Naive thymus-derived CD8-positive, alpha-beta T cell (primary cell): ENCODE data around the gene LCN15. TPM values are rescaled to one million over a fixed set of nuclear protein-coding genes. Genes with fewer than 3 reads are reported as not detected.

Experiments
- ATAC-seq, 2 donors: fragments of 150-1000 bp; cut with Tn5 transposase in 1 of 2; sonication (Bioruptor Pico), chemical (Tn5 transposase) in 1 of 2; 1 replicate in 1 of 2; 2 replicates in 1 of 2; pipeline ENCODE4 v1.10.0; 2021; ENCODE audit warnings: mild to moderate bottlenecking in 2 of 2, moderate library complexity in 2 of 2
- POLR2A ChIA-PET: fragments of 350-600 bp; sonication (Branson Sonifier 250); formaldehyde crosslinking; loops from one replicate; lab custom pipeline; 2021; ENCODE audit warnings: antibody characterized with exemption; lab: Charles Lee
- DNase-seq, 10 donors: peaks; one replicate each; pipeline versions ENCODE4 v3.0.0 to v3.0.0-alpha.2; 2020 to 2022
- H3K27ac Mint-ChIP-seq, 10 donors: one replicate each; pipeline ENCODE4 v1.8.0; 2020 to 2022; ENCODE audit warnings: mild to moderate bottlenecking in 10 of 10, mixed read lengths in 10 of 10, moderate library complexity in 4 of 10, inconsistent platforms in 1 of 10
- H3K27me3 Mint-ChIP-seq, 5 donors: one replicate each; pipeline ENCODE4 v1.8.0; 2021 to 2022; ENCODE audit warnings: mixed read lengths in 5 of 5
- H3K36me3 Mint-ChIP-seq, 3 donors: one replicate each; pipeline ENCODE4 v1.8.0; 2020 to 2022; ENCODE audit warnings: mixed read lengths in 3 of 3, mild to moderate bottlenecking in 2 of 3, inconsistent platforms in 1 of 3
- H3K4me1 Mint-ChIP-seq, 4 donors: one replicate each; pipeline ENCODE4 v1.8.0; 2021 to 2022; ENCODE audit warnings: mixed read lengths in 4 of 4
- H3K4me3 Mint-ChIP-seq, 10 donors: one replicate each; pipeline ENCODE4 v1.8.0; 2020 to 2022; ENCODE audit warnings: mild to moderate bottlenecking in 10 of 10, mixed read lengths in 10 of 10, moderate library complexity in 6 of 10, inconsistent platforms in 1 of 10
- H3K9me3 Mint-ChIP-seq, 9 donors: one replicate each; pipeline ENCODE4 v1.8.0; 2020 to 2022; ENCODE audit warnings: mixed read lengths in 9 of 9, mild to moderate bottlenecking in 3 of 9, inconsistent platforms in 1 of 9, moderate library complexity in 1 of 9
- polyA plus RNA-seq, 3 donors: library from polyadenylated mRNA; unstranded; fragments of 300-500 nt; fragmentation: Illumina TruSeq; gene quantifications; one replicate each; pipeline ENCODE4 v1.2.3, GENCODE V29; 2021
- total RNA-seq, 8 experiments: library from RNA in 2 of 8; stranded (reverse) in 2 of 8; gene quantifications; one replicate each; pipeline ENCODE4 v1.2.3 and lab custom pipeline; 2021 to 2026

LCN15 gene
- total and polyA plus RNA-seq, 5 experiments from 2014 or later, result not detected

- Mint-ChIP-seq H3K27me3 (no peaks in the 10 kb centered on the region), H3K27ac (peak overlapping the region in 3 of 10 donors; percentile 24 to 55 (median 28)), H3K36me3 (no peaks in the 10 kb centered on the region), H3K9me3 (no peaks in the 10 kb centered on the region), H3K4me3 (no peak overlapping the region), H3K4me1 (peaks cover 0 to 7% (median 3%) of the 10 kb centered on the region in 4 donors)
- POLR2A ChIA-PET, result no interaction called here
- ATAC-seq (no peak), DNase-seq (no peak)
Measured at GRCh38 chr9:136732444-136733178, 31.7 kb downstream of the LCN15 start.

- Mint-ChIP-seq H3K4me3 (peak overlapping the region in 8 of 10 donors; percentile 8 to 75 (median 52)), H3K4me1 (peaks cover 10 to 30% (median 18%) of the 10 kb centered on the region in 4 donors), H3K27ac (peak overlapping the region in 3 of 10 donors; percentile 13 to 83 (median 69)), H3K27me3 (no peaks in the 10 kb centered on the region), H3K36me3 (peaks cover 6 to 19% (median 14%) of the 10 kb centered on the region in 3 donors), H3K9me3 (no peaks in the 10 kb centered on the region)
- ATAC-seq (no peak), DNase-seq (no peak)
- POLR2A ChIA-PET, result interaction anchor here (0.6 to 3.5 kb wide), 4 partner anchors 12 to 93 kb away, joined by 3 to 38 read pairs (median 4); partner anchors contain the start of genes LCN10 and LCN6
Measured at GRCh38 chr9:136729926-136730325, 34.4 kb downstream of the LCN15 start.

- peaks cover 12 to 33% (median 24%) of the 10 kb centered on the region in 4 donors for H3K4me1 Mint-ChIP-seq
- H3K27me3 Mint-ChIP-seq, result no peaks in the 10 kb centered on the region
- peak overlapping the region in 5 of 10 donors; percentile 22 to 83 (median 35) for H3K27ac Mint-ChIP-seq
- DNase-seq (no peak), ATAC-seq (no peak)
- H3K9me3 Mint-ChIP-seq, result no peaks in the 10 kb centered on the region
- POLR2A ChIA-PET, result interaction anchor here (0.5 to 3.5 kb wide), 13 partner anchors 12 to 358 kb away, joined by 3 to 38 read pairs (median 4); partner anchors contain the start of genes LCN10, LCN6, MAN1B1 and TMEM141
- H3K4me3 Mint-ChIP-seq, result peak overlapping the region; percentile 36 to 75 (median 57)
- H3K36me3 Mint-ChIP-seq, result peaks cover 6 to 27% (median 19%) of the 10 kb centered on the region in 3 donors
Measured at GRCh38 chr9:136729144-136729543, 35.2 kb downstream of the LCN15 start.

- peaks cover 14 to 38% (median 29%) of the 10 kb centered on the region in 4 donors for H3K4me1 Mint-ChIP-seq
- H3K9me3 Mint-ChIP-seq, result no peaks in the 10 kb centered on the region
- peak overlapping the region in 1 of 10 donors; percentile 97 for H3K27ac Mint-ChIP-seq
- no peaks in the 10 kb centered on the region for H3K27me3 Mint-ChIP-seq
- POLR2A ChIA-PET, result interaction anchor here (0.5 to 3.5 kb wide), 34 partner anchors 9 to 512 kb away, joined by 3 to 38 read pairs (median 5); partner anchors contain the start of genes DNLZ, LCN10, LCN8 and MAN1B1
- H3K36me3 Mint-ChIP-seq, result peaks cover 6 to 32% (median 21%) of the 10 kb centered on the region in 3 donors
- DNase-seq (peak in 1 of 10 donors; percentile 19), ATAC-seq (peak in 1 of 2 donors; percentile 6)
- peak overlapping the region in 7 of 10 donors; percentile 2 to 97 (median 64) for H3K4me3 Mint-ChIP-seq
Measured at GRCh38 chr9:136728548-136729123, 35.7 kb downstream of the LCN15 start.

- Mint-ChIP-seq H3K9me3 (no peaks in the 10 kb centered on the region), H3K27ac (peak overlapping the region in 7 of 10 donors; percentile 34 to 97 (median 60)), H3K36me3 (peaks cover 6 to 35% (median 21%) of the 10 kb centered on the region in 3 donors), H3K4me3 (peak overlapping the region; percentile 56 to 98 (median 92)), H3K27me3 (no peaks in the 10 kb centered on the region), H3K4me1 (peaks cover 15 to 40% (median 30%) of the 10 kb centered on the region in 4 donors)
- POLR2A ChIA-PET, result interaction anchor here (0.7 to 3.5 kb wide), 31 partner anchors 9 to 512 kb away, joined by 3 to 38 read pairs (median 5); partner anchors contain the start of genes DNLZ, LCN10, LCN8 and MAN1B1
- peak; percentile 77 to 85 for ATAC-seq
- DNase-seq, result peak; percentile 84 to 96 (median 93)
Measured at GRCh38 chr9:136728080-136728547, 36.2 kb downstream of the LCN15 start.

GRCh38 chr9:136726631-136727191 lies 37.6 kb downstream of the LCN15 start:
- Mint-ChIP-seq H3K36me3 (peaks cover 6 to 35% (median 21%) of the 10 kb centered on the region in 3 donors), H3K4me3 (peak overlapping the region; percentile 91 to 99 (median 96)), H3K27me3 (no peaks in the 10 kb centered on the region), H3K9me3 (no peaks in the 10 kb centered on the region), H3K27ac (peak overlapping the region; percentile 75 to 97 (median 92)), H3K4me1 (peaks cover 15 to 41% (median 30%) of the 10 kb centered on the region in 4 donors)
- ATAC-seq (peak; percentile 15 to 58), DNase-seq (peak in 7 of 10 donors; percentile 21 to 50 (median 44))
- POLR2A ChIA-PET, result interaction anchor here (0.6 to 3.5 kb wide), 20 partner anchors 7 to 403 kb away, joined by 3 to 38 read pairs (median 6); partner anchors contain the start of genes AGPAT2, LCN10, LCN8 and TMEM141

- Mint-ChIP-seq H3K36me3 (peaks cover 6 to 35% (median 21%) of the 10 kb centered on the region in 3 donors), H3K9me3 (no peaks in the 10 kb centered on the region), H3K4me3 (peak overlapping the region; percentile 91 to 99 (median 96)), H3K27me3 (no peaks in the 10 kb centered on the region), H3K4me1 (peaks cover 16 to 45% (median 31%) of the 10 kb centered on the region in 4 donors), H3K27ac (peak overlapping the region; percentile 75 to 97 (median 92))
- no peak for ATAC-seq
- POLR2A ChIA-PET, result interaction anchor here (3.5 kb wide), 1 partner anchor 15 kb away, joined by 38 read pairs; the partner anchor contains the start of gene LCN10
- no peak for DNase-seq
Measured at GRCh38 chr9:136726118-136726517, 38.2 kb downstream of the LCN15 start.

GRCh38 chr9:136725612-136726011 lies 38.7 kb downstream of the LCN15 start:
- Mint-ChIP-seq H3K4me3 (peak overlapping the region in 5 of 10 donors; percentile 92 to 98 (median 97)), H3K9me3 (no peaks in the 10 kb centered on the region), H3K27ac (peak overlapping the region in 3 of 10 donors; percentile 27 to 82 (median 80)), H3K4me1 (peaks cover 17 to 46% (median 31%) of the 10 kb centered on the region in 4 donors), H3K27me3 (no peaks in the 10 kb centered on the region), H3K36me3 (peaks cover 6 to 35% (median 21%) of the 10 kb centered on the region in 3 donors)
- POLR2A ChIA-PET, result no interaction called here
- ATAC-seq, result no peak
- DNase-seq, result no peak

GRCh38 chr9:136724772-136725171 lies 39.5 kb downstream of the LCN15 start:
- no peak for ATAC-seq
- peak overlapping the region in 1 of 10 donors; percentile 79 for H3K27ac Mint-ChIP-seq
- H3K36me3 Mint-ChIP-seq, result peaks cover 6 to 35% (median 21%) of the 10 kb centered on the region in 3 donors
- H3K4me3 Mint-ChIP-seq, result peak overlapping the region in 1 of 10 donors; percentile 16
- POLR2A ChIA-PET, result no interaction called here
- H3K27me3 Mint-ChIP-seq, result no peaks in the 10 kb centered on the region
- peaks cover 17 to 46% (median 32%) of the 10 kb centered on the region in 4 donors for H3K4me1 Mint-ChIP-seq
- no peak for DNase-seq
- H3K9me3 Mint-ChIP-seq, result no peaks in the 10 kb centered on the region

GRCh38 chr9:136723989-136724388 lies 40.3 kb downstream of the LCN15 start:
- H3K27me3 Mint-ChIP-seq, result no peaks in the 10 kb centered on the region
- H3K27ac Mint-ChIP-seq, result peak overlapping the region in 2 of 10 donors; percentile 13 to 79
- H3K4me1 Mint-ChIP-seq, result peaks cover 15 to 45% (median 33%) of the 10 kb centered on the region in 4 donors
- POLR2A ChIA-PET, result no interaction called here
- DNase-seq (no peak), ATAC-seq (no peak)
- H3K4me3 Mint-ChIP-seq, result no peak overlapping the region
- no peaks in the 10 kb centered on the region for H3K9me3 Mint-ChIP-seq
- peaks cover 6 to 35% (median 21%) of the 10 kb centered on the region in 3 donors for H3K36me3 Mint-ChIP-seq

GRCh38 chr9:136723362-136723976 lies 40.8 kb downstream of the LCN15 start:
- Mint-ChIP-seq H3K4me1 (peaks cover 16 to 48% (median 36%) of the 10 kb centered on the region in 4 donors), H3K9me3 (no peaks in the 10 kb centered on the region), H3K27me3 (no peaks in the 10 kb centered on the region), H3K4me3 (no peak overlapping the region), H3K27ac (peak overlapping the region in 3 of 10 donors; percentile 47 to 79 (median 74)), H3K36me3 (peaks cover 6 to 35% (median 21%) of the 10 kb centered on the region in 3 donors)
- ATAC-seq (no peak), DNase-seq (no peak)
- POLR2A ChIA-PET, result no interaction called here
